ENCODE results near the gene SFSWAP. TPM values are rescaled to one million over a fixed set of nuclear protein-coding genes. Genes with fewer than 3 reads are reported as not detected.

SFSWAP gene
- total RNA-seq, 1 experiment from 2014 or later: 68.8 TPM

DNA sequence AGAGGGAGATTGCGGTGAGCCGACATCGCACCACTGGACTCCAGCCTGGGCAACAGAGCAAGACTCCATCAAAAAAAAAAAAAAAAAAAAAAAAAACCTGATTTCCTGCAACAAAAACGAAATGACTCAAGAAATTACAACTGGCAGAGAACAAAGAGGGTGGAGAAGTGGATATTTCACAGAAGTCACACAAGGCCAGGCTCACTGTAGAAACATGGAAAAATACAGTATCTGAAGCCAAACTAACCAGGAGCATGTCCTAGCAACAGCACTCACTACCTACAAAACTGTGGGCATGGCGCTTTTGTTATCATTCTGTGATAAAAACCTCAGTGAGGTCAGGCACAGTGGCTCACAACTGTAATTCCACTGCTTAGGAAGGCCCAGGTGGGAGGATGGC, 105.6 kb downstream of the SFSWAP start:
- POLR2A ChIA-PET: interaction anchor here (1.2 kb wide), 1 partner anchor 12 kb away, joined by 3 read pairs; no protein-coding TSS in a partner anchor
- CTCF ChIA-PET: interaction anchor here (0.6 to 2.1 kb wide), 3 partner anchors 10 to 236 kb away, joined by 3 to 8 read pairs (median 3); no protein-coding TSS in a partner anchor
- no peak overlapping the region for H3K27ac Mint-ChIP-seq (ENCODE audit: low read depth, unreplicated experiment)

GRCh38 chr12:131817241-131817640, 106.4 kb downstream of the SFSWAP start:
- intact Hi-C loops (cut with micrococcal nuclease): no loop called here
- Mint-ChIP-seq H3K27me3 (ENCODE audit: insufficient read depth, unreplicated experiment) (no peaks in the 10 kb centered on the region), H3K9me3 (ENCODE audit: unreplicated experiment) (peaks cover 8% of the 10 kb centered on the region), H3K4me1 (ENCODE audit: insufficient read depth, unreplicated experiment) (no peaks in the 10 kb centered on the region), H3K4me3 (ENCODE audit: unreplicated experiment) (no peak overlapping the region), H3K27ac (ENCODE audit: low read depth, unreplicated experiment) (no peak overlapping the region), H3K36me3 (ENCODE audit: insufficient read depth, unreplicated experiment) (no peaks in the 10 kb centered on the region)
- TF ChIP-seq, protein P1, sequence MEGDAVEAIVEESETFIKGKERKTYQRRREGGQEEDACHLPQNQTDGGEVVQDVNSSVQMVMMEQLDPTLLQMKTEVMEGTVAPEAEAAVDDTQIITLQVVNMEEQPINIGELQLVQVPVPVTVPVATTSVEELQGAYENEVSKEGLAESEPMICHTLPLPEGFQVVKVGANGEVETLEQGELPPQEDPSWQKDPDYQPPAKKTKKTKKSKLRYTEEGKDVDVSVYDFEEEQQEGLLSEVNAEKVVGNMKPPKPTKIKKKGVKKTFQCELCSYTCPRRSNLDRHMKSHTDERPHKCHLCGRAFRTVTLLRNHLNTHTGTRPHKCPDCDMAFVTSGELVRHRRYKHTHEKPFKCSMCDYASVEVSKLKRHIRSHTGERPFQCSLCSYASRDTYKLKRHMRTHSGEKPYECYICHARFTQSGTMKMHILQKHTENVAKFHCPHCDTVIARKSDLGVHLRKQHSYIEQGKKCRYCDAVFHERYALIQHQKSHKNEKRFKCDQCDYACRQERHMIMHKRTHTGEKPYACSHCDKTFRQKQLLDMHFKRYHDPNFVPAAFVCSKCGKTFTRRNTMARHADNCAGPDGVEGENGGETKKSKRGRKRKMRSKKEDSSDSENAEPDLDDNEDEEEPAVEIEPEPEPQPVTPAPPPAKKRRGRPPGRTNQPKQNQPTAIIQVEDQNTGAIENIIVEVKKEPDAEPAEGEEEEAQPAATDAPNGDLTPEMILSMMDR (IDR thresholded peaks at IDR 0.05; ENCODE audit: unreplicated experiment): no peak
- BruUV-seq (replicated peaks): no TSS peak
- ChIA-PET POLR2A (interaction anchor here (1.2 kb wide), 1 partner anchor 13 kb away, joined by 3 read pairs; no protein-coding TSS in a partner anchor), CTCF (interaction anchor here (2.1 kb wide), 1 partner anchor 19 kb away, joined by 8 read pairs; no protein-coding TSS in a partner anchor)
- no peak for DNase-seq (ENCODE audit: unreplicated experiment)

More for the DNA sequence above, 105.6 kb downstream of the SFSWAP start:
- DNase-seq (ENCODE audit: unreplicated experiment): no peak
- TF ChIP-seq, protein P1 (IDR thresholded peaks at IDR 0.05; ENCODE audit: unreplicated experiment): no peak
- Mint-ChIP-seq H3K4me3 (ENCODE audit: unreplicated experiment) (no peak overlapping the region), H3K4me1 (ENCODE audit: insufficient read depth, unreplicated experiment) (no peaks in the 10 kb centered on the region), H3K36me3 (ENCODE audit: insufficient read depth, unreplicated experiment) (no peaks in the 10 kb centered on the region), H3K9me3 (ENCODE audit: unreplicated experiment) (peaks cover 14% of the 10 kb centered on the region), H3K27me3 (ENCODE audit: insufficient read depth, unreplicated experiment) (no peaks in the 10 kb centered on the region)
- BruUV-seq (replicated peaks): no TSS peak
- intact Hi-C loops (cut with micrococcal nuclease): no loop called here

DNA sequence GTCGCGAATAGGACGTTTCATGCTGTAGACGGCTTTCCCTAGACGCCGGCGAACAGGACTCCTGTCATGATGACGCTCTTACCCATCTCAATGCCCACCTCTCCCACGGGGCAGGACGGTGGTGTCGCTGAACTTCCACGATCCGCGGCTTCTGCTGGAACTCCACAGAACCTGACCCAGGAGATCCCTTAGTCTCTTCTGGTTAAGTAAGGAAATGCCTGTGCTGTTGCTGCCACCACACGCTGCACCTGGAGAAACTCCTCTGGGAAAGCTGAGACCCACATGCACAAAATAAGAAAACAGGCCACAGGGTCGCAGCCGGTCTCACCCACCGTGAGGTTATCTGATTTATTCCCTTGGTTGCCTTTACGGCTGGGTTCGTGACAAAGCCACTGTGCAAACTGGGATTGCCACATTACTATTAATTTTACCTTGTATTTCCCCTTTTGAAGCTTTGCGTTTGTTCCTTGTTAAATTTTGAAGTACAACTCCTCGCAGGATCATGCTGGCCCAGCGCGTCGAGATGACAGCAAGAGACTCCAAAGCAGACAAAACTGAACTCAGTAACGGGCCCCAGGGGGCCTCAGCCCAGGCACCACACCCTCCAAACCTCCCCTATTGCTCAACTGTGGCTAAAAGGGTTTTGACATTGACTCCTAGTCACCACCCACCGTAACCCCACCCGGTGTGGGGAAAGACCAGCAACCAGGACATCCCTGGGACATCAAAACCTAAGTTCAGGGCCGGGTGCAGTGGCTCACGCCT, 108.1 kb downstream of the SFSWAP start:
- CTCF ChIA-PET: interaction anchor here (0.6 kb wide), 1 partner anchor 734 kb away, joined by 3 read pairs; no protein-coding TSS in a partner anchor
- POLR2A ChIA-PET: interaction anchor here (0.9 kb wide), 1 partner anchor 10 kb away, joined by 3 read pairs; no protein-coding TSS in a partner anchor
- intact Hi-C loops (cut with micrococcal nuclease): no loop called here
- H3K36me3 Mint-ChIP-seq (ENCODE audit: insufficient read depth, unreplicated experiment): no peaks in the 10 kb centered on the region
- no peak for DNase-seq (ENCODE audit: unreplicated experiment)
- H3K9me3 Mint-ChIP-seq (ENCODE audit: unreplicated experiment): no peaks in the 10 kb centered on the region
- BruUV-seq (replicated peaks): no TSS peak
- H3K27ac Mint-ChIP-seq (ENCODE audit: low read depth, unreplicated experiment): no peak overlapping the region
- H3K27me3 Mint-ChIP-seq (ENCODE audit: insufficient read depth, unreplicated experiment): no peaks in the 10 kb centered on the region
- no peak overlapping the region for H3K4me3 Mint-ChIP-seq (ENCODE audit: unreplicated experiment)
- TF ChIP-seq, protein P1 (IDR thresholded peaks at IDR 0.05; ENCODE audit: unreplicated experiment): no peak
- H3K4me1 Mint-ChIP-seq (ENCODE audit: insufficient read depth, unreplicated experiment): no peaks in the 10 kb centered on the region

DNA sequence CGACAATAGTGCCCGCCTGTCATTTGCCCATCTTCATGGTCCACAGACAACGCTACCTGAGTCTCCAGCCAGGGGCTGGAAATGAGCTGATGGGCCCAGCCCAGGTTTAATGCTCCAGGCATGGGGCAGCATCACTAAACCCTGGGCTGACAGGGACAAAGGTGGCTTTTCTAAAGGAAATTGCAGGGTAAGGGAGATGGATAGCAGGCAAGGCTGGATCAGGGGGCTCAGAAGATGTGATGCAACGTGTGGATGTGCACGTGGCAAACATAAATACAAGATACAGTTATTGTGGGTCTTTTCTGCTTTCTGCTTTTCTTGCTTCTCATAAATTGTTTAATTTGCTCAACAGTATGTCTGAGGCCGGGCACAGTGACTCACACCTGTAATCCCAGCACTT, 113.6 kb downstream of the SFSWAP start:
- no peaks in the 10 kb centered on the region for H3K9me3 Mint-ChIP-seq (ENCODE audit: unreplicated experiment)
- no peak overlapping the region for H3K27ac Mint-ChIP-seq (ENCODE audit: low read depth, unreplicated experiment)
- no peaks in the 10 kb centered on the region for H3K36me3 Mint-ChIP-seq (ENCODE audit: insufficient read depth, unreplicated experiment)
- ChIA-PET POLR2A (no interaction called here), CTCF (interaction anchor here (0.7 kb wide), 1 partner anchor 205 kb away, joined by 3 read pairs; no protein-coding TSS in a partner anchor)
- peaks cover 13% of the 10 kb centered on the region for H3K4me1 Mint-ChIP-seq (ENCODE audit: insufficient read depth, unreplicated experiment)
- H3K27me3 Mint-ChIP-seq (ENCODE audit: insufficient read depth, unreplicated experiment): no peaks in the 10 kb centered on the region
- TF ChIP-seq, protein P1 (IDR thresholded peaks at IDR 0.05; ENCODE audit: unreplicated experiment): no peak
- no peak overlapping the region for H3K4me3 Mint-ChIP-seq (ENCODE audit: unreplicated experiment)
- DNase-seq (ENCODE audit: unreplicated experiment): no peak
- BruUV-seq (replicated peaks): no TSS peak
- intact Hi-C loops (cut with micrococcal nuclease): no loop called here

All from MCF 10A (cell line).